ENCODE data around the gene ZNF644.
"Not testable (repeated sequence)": the region's sequence is repeated elsewhere in the genome, so short reads cannot be mapped to it uniquely, and the experiment has no call there.

ZNF644 gene

DNA sequence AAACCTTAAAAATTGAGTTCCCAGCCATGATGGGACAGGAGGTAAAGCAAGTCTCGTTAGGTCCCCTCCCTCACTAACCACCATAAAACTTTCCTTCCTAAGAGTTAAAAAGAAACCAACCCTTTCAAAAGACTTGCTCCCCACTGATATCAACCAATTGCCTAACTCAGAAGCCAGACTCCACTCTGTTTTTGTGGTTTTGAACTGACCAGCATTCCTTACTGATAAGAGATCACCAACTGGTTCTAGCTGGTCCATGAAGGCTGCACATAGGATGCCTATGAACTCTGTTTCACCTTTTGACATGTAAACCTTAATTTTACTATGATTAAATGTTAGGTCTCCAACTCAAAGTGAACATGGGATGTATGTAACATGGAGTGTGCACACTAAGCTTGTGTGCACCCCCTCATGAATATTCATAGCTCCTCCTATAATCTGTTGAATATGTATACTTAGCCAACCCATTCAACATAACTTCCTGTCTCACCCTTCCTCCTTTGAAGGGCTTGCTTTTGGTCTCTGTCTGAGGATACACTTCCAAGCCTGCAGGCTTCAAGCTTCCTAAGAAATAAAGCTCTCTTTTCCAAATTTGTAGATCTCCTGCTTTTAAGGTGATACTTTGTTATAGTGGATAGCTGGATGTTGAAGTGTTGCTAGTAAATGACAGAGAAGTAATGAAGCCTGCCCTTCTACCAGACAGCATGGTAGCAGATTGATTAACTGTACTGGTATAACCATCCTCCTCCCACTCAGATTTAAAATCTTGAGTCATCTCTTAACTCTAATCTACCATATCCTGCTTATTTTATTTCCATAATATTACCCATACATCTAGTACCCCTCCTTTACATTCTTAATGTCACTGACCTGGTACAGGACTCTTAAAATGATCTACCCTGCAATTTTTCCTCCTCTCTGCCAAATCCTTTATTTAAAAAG lies 95.6 kb downstream of the ZNF644 start:
- no peak for DNase-seq (ENCODE audit: low spot score)

DNA sequence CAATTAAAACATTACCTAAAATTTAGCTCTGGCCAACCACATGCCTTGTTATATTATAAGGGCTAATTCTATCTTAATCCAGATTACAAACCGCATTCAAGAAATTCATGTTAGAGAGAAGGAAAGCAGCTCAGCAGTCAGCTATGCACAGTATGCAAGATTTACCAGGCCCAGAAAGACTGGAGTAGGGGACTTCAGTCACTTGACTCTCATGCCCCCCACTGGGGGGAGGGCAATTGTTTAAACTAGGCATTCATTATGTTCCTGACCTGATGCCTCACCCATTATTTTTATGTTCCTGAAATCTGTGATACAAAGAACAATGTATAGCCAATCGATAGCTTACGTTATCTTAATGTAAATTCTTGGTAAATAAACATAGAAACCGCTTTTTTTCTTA lies 96.9 kb downstream of the ZNF644 start:
- DNase-seq (ENCODE audit: low spot score), result no peak

DNA sequence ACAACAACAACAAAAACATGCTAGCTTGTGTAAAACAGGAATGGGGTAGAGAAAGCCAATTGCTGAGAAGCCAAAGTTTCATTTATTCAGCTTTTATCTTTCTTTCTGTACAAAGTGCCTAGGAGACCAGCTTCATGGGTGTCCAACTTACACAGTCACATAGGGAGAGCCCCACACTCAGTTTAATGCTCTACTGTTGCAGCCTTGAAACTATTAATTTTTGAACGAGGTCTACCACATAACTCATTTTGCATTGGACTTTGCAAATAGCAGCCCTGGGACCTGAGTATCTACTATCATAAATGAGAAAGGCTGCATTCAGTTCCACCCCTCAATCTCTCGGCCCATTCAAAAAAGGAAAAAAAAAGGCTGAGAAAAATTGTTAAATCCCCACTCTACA lies 98.8 kb downstream of the ZNF644 start:
- DNase-seq (ENCODE audit: low spot score), result no peak

DNA sequence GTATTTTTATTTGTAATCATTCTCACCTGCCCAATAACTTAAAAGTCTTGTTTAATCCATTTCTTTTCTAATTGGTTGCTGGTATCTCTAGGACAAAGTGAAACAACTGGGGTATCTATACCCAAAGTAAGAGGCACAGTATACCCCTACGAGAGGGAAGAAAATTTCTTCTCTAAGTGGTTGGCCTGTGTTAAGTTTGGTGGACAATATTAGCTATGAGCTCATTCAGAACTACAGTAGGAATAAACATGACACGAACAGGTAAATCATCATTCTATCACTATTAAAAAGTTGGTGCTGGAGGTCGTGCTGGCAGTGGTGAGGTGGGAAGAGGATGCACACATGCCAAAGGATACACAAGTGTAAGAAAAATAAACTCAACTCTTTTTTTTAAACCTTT lies 99.6 kb downstream of the ZNF644 start:
- DNase-seq (ENCODE audit: low spot score), result no peak

DNA sequence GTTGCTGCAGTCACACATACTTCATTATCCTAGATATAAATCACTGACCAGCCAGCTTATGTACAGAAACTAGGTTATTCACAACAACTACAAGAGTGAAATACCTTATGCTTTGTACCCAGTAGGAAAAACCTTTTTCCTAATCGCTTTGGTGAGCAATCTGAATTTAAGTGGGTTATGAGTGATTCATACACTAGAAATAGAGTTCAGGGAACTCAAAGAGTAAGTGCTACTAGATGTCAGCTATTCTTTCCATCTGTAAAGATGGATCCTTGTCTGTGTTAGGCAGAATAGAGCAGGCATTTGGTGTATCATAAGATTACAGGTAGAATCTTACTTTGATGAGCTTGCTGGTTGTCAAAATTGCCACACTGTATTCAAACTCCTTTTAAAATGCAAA lies 101.9 kb downstream of the ZNF644 start:
- no peak for DNase-seq (ENCODE audit: low spot score)

DNA sequence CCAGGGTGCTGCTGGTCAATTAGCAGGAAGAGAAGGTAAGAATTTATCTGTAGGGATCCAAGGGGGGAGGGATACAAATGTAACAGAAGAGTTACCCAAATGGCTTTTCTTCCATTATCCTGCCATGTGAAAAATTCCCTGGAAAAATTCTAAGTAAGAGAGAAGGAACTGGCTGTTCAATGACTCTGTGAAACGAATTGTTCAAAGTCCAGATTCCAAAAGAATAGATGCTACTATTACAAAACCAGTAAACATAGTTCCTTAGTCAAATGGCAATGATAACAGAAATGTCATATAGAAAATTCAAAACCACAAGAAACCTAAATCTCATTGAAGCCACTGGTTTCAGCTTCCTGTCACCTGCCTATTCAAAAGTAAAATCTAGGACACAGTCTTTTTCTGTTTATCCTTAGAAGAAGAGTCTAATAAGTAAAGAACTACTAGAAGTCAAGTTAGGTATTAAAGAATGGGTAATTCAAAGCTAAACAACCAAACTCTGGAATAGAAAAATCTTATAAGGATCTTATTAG lies 102.6 kb downstream of the ZNF644 start:
- no peak for DNase-seq (ENCODE audit: low spot score)

DNA sequence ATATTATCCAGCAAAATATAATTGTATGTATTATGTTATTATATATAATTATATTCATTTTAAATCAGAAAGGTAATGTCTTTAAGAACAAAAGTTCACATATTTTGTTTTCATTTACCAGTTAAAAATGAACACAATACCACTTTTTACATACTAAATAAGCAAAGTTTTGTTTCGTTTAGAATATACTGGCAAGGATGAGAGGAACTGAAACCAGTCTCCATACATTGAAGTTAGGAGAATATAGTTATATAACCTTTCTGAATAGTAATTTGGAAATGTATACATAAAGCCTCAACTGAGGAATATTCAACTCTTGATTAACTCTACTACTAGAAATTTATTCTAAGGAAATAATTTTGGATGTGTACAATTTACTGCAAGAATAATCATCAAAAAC lies 110.5 kb downstream of the ZNF644 start:
- no peak for DNase-seq (ENCODE audit: low spot score)

DNA sequence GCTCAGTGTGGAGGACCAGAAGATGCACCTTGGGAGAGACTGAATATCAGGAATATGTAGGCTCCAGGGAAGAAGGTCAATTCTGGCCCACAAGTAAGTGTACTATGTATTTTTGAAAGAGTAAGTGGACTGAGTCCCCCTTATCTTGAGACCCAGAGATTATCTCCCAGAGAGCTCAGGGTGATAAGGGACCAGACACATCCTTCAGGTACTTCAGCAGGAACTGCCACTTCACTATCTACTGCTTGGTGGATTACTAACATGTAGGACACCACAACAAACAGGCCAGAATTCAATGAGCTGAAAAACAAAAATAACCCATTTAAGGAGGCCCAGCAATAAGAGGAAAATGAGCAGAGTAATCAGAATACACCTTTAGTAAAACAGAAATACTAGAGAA lies 119.2 kb downstream of the ZNF644 start:
- DNase-seq (ENCODE audit: low spot score), result no peak

DNA sequence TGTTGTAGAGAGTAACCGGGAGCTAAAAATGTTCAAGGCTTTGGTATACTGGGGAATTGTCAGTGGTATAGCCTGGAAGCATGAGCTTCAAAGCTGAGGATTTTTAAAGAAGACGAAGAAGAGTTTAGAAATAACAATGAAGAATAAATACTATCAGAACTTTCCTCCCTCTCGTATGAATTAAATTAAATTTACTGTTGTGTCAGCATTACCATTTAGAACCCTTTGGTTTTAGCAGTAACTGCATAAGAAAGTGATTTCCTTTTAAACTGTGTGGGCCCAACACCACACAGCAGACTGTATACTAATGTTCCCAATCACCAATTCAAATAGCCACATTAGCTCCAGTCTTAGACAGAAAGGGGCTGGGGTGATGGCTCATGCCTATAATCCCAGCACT lies 122.6 kb downstream of the ZNF644 start:
- no peak for DNase-seq (ENCODE audit: low spot score)

DNA sequence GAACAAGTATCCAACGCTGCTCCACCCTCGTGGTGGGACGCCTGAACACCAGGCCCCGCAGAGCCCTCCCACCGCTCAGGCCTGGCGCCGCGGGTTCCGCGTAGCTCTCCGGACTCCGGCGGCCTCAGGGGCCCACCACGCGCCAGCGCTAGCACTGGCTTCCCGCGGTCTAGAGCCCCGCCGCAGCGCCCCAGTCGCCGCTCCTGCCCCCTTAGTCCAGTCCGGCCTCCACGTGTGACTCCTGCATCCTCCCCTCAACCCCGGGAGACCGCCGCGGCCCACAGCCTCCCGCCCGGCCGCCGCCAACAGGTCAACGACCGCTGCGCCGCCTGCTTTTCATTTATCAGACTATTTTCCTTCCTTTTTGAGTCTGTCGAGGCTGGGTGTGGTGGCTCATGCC lies 128.2 kb downstream of the ZNF644 start:
- DNase-seq (ENCODE audit: low spot score), result not testable (repeated sequence)

DNA sequence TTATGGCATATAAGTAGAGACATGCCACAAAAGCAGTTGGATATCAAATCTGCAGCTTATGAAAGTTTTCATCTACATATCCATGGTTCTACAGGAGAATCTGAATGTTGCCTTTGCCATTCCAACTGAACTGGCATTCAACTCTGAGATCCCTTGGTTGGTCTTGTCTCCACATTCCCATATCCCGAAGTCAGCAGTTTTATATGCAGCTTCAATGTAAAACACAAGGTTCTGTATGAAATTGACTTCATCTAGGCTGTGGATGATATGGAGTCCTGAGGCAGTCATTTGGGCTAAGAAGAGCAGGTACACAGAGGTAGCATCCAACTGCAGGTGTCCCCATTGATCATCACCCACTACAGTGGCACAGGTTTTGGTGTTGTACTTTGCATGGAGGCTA lies 129.0 kb downstream of the ZNF644 start:
- DNase-seq (ENCODE audit: low spot score), result not testable (repeated sequence)

DNA sequence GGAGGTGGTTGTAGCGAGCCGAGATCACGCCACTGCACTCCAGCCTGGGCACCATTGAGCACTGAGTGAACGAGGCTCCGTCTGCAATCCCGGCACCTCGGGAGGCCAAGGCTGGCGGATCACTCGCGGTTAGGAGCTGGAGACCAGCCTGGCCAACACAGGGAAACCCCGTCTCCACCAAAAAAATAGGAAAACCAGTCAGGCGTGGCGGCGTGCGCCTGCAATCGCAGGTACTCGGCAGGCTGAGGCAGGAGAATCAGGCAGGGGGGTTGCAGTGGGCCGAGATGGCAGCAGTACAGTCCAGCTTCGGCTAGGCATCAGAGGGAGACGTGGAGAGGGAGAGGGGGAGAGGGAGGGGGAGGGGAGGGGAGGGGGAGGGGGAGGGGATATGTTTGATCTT lies 129.6 kb downstream of the ZNF644 start:
- DNase-seq (ENCODE audit: low spot score), result not testable (repeated sequence)

DNA sequence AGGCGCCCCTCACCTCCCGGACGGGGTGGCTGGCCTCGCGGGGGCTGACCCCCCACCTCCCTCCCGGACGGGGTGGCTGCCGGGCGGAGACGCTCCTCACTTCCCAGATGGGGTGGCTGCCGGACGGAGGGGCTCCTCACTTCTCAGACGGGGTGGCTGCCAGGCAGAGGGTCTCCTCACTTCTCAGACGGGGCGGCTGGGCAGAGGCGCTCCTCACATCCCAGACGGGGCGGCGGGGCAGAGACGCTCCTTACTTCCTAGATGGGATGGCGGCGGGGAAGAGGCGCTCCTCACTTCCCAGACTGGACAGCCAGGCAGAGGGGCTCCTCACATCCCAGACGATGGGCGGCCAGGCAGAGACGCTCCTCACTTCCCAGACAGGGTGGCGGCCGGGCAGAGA lies 130.1 kb downstream of the ZNF644 start:
- not testable (repeated sequence) for DNase-seq (ENCODE audit: low spot score)

DNA sequence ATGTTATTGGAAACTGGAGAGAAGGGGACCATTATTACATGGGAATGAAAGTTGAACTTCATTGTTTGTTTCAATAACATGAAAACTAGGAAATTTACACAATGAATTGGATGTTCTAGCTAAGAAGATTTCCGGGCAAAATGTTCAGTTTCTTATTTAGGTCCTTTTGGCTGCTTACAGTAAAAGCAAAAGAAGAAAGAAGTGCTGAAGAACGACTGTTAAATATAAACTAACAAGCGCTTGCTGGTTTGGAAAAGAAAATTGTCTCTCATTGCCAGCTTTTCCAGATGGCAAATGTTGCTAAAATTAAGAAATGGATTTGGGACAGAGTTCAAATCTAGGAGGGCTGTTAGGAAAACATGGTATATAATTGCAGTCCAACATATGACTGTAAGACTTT lies 139.6 kb downstream of the ZNF644 start:
- DNase-seq (ENCODE audit: low spot score), result no peak

DNA sequence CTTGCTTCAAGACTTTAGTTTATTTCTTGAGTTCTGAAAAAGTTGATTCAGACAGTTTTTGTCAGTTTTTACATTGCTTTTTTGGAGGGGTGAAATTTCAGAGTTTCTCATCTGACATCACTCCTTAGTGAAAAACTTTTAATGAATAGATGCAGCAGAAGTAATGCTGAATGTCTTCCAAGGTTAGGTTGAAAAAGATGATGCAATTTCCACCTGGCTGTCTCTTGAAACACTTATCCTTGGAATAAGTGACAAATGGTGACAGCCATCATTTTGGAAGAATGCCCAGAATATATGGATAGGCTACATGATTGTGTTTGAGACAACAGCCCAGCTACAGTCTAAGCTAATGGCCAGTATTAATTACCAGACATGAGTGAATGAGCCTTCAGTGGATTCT lies 140.8 kb downstream of the ZNF644 start:
- DNase-seq (ENCODE audit: low spot score), result no peak

DNA sequence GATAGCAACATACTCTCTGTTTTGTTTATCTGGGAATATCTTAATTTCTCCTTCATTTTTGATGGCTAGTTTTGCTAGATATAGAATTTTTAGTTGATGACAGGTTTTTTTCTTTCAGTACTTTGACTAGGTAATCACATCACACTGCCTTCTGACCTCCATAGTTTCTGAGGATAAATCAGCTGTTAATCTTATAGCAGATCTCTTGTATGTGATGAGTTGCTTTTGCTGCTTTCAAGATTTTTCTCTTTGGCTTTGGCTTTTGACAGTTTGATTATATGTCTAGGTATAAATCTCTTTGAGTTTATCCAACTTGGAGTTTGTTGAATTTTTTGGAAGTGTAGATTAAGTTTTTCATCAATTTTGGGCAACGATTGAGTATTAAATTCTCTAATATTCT lies 142.6 kb downstream of the ZNF644 start:
- no peak for DNase-seq (ENCODE audit: low spot score)

DNA sequence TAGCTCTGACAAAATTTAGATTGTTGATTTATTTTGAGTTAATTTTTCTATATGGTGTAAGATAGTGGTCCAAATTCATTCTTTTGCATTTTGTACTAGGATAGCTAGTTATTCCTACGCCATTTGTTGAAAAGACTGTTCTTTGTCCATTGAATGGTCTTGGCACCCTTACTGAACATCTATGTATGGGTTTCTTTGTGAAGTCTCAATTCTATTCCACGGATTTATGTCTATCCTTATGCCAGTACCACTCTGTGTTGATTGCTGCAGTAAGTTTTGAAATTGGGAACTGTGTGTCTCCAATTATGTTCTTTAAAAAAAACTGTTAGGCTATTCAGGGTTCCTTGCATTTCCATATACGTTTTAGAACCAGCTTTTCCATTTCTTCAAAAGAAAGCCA lies 145.7 kb downstream of the ZNF644 start:
- DNase-seq (ENCODE audit: low spot score), result no peak

Data from CD4-positive, alpha-beta T cell treated with Interleukin-2 at 100 ng/mL for 4 hours (primary cell).